ENCODE results near the gene CELSR1.

CELSR1 gene

GRCh38 chr22:46346680-46347405 lies 190.6 kb downstream of the CELSR1 start:
- DNase-seq, result no peak

DNA sequence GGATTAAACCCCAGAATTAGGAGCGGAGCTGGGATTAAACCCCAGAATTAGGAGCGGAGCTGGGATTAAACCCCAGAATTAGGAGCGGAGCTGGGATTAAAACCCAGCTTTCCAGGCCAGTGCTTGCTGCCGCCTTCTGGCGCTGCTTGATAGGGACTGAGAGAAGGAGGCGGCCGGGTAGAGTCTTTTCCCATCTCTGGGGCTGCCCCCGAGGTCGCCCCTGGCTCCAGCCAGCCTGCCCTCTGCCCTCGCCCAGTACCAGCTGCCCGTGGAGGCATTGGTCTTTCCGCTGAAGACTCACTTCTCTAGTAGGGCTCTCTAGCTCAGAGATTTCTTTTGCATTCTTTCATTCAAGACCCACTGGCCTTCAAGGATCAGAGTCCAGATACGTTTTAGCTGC lies 196.7 kb downstream of the CELSR1 start:
- DNase-seq, result no peak

DNA sequence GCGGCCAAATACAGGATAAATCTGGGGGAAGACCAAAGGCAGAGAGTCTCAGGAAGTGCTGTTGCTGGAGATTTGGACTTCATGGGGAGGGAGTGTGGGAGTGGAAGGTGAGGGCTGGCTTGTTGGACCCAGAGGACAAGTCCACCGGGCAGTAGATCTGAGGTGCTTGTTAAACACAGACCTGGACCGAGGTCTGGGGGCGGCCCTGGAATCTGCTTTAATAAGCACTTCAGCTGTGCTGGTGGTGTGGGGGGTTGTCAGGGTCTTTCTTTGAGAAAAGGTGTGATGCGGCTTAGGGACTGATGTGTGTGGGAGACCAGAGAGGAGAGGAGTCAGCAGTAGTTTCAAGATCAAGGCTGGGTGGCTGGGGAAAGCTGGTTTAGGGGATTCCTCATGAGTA lies 197.5 kb downstream of the CELSR1 start:
- DNase-seq, result no peak

- no peak for DNase-seq
These were observed 198.8 kb downstream of the CELSR1 start for GRCh38 chr22:46338636-46339035.

DNA sequence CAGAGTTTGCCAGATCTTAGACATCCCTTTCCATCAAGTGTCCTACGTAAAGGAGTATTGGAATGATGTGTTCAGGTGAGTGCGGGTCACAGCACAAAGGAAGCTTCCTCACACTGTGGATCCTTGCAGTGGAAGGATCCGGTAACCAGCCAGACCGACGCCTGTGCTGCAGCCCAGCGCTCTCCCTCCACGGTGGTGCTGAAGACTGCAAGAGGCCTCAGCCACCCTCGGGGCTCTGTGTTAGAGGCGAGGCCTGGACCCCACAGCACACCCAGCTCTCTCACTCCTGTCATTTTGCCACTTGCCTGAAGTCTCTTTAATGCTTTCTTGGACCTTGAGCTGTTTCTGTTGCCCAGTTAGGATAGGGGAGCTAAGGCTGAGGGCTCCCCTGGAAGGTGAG lies 199.6 kb downstream of the CELSR1 start:
- DNase-seq, result no peak

DNA sequence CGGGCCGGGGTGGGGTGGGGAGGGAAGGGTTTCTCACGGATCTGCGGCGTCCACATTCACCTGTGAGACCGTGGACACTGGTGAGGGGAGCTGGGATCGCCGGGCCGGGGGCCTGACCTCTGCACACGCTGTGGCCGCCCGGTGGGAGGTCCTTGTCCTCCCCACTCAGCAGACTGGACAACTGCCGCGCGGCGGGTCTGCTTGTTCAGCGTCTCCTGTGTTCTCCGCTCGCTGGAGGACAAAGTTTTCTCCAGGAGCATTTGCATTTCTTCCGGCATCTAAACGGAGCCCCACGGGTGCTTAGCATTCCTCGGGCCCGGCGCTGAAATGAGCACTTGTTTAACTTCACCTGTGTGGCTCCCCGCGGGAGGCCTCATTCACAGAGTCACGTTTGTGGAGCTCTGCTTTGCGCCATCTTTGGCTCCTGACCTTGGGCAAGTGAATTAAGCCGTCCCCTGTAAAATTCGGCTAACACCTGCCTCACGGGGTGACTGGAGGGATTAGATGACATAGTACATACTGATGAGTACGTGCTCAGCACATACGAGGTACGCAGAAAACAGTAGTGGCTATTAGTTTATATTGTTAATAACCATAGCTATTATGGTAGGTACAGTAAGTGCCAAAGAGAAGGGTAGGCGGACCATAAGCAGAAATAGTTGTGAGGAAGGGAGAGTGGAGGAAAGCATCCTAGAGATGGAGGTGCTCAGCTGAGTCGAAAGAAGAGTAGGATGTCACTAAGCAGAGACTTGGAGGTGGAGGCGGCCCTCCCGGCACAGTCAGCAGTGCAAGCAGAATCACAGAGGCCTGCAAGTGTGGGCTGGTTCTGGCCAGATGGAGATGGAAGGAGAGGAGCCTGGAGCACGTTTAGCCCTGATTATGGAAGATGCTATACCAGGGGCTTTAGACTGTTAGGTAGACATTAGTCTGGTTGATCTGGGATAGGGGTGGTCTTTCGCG lies 201.0 kb downstream of the CELSR1 start:
- DNase-seq, result no peak

DNA sequence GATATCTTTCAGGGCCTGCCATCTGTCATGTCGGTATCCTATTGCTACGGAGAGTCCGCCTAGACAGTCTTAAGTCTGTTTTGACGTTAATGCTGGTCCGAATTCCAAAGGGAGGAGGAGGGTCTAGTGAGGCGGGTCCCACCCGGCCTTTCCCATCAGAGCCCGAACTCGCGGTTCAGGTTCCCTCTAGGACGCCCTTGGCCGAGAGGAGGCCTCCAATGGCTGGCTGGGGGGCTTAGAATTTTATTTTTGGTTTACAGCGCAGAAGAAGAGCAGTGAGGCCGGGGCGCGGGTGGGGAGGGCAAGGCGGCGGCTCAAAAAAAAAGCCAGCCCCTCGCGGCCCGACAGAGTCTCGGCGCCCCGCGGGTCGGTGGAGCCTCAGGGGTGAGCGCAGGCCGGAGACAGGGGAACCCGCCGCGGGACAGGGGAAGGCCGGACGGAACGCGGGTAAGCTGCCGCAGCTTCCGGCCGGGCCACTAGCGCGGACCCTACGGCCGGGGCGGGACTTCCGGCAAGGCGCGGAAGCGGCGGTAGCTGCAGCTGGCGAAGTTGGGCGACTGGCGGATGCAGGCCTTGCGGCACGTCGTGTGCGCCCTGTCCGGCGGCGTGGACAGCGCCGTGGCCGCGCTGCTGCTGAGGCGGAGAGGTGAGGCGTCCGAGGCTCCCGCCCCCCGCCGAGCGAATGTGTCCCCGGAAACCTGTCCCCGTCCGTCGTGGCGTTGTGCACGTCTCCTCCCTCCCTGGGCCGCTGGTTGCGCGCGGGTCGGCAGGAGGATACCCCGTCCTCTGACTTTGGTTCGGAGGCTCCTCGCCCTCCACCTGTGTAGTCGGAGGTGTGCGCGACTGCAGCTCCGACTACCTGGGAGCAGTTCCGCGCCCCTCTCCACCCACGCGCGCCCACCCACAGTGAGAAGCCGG lies 202.0 kb downstream of the CELSR1 start, which contains the start of gene TRMU:
TRMU (plus strand) TSS at position 514 of the 918 bp plus-strand sequence; CDS start at position 565, 51 bp downstream.
- DNase-seq, result peak; percentile 90

- no peak for DNase-seq
These were observed 205.9 kb downstream of the CELSR1 start for GRCh38 chr22:46331496-46331895.

DNA sequence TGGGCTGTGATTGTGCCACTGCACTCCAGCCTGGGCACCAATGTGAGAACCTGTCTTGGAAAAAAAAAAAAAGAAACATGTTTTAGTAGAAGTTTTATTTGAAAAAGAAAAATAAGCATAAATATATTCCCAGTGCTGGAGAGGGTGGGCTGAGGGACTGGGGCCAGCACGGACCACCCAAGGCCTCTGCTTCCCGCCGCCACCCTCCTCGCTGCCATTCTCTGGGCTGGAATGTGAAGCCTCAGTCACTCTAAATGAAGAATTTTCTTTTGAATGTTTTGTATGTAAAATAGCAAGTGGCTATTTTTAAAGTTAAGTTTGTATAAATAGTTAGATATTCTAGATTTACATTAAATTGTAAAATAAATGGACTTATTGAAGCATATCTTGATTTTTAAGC lies 207.0 kb downstream of the CELSR1 start:
- DNase-seq, result no peak

GRCh38 chr22:46329616-46330015 lies 207.8 kb downstream of the CELSR1 start:
- no peak for DNase-seq

DNA sequence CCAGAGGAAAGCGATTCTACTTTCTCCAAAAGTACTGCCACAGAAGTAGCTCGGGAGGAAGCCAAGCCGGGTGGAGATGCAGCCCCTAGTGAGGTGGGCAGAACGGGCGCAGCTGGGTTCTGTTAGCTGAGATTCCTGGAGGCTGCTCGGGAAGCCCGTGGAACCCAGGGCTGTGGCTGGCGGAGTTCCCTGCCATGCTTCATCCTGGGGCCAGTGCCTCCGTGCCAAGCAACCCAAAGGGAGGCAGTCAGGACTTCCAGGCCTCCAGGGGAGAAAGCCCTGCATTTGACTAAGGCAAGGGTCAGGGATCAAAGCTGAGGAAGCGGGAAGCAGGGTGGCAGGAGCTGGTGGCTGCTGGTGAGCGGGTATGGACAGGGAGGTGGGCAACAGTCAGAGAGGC lies 208.6 kb downstream of the CELSR1 start:
- DNase-seq, result no peak

DNA sequence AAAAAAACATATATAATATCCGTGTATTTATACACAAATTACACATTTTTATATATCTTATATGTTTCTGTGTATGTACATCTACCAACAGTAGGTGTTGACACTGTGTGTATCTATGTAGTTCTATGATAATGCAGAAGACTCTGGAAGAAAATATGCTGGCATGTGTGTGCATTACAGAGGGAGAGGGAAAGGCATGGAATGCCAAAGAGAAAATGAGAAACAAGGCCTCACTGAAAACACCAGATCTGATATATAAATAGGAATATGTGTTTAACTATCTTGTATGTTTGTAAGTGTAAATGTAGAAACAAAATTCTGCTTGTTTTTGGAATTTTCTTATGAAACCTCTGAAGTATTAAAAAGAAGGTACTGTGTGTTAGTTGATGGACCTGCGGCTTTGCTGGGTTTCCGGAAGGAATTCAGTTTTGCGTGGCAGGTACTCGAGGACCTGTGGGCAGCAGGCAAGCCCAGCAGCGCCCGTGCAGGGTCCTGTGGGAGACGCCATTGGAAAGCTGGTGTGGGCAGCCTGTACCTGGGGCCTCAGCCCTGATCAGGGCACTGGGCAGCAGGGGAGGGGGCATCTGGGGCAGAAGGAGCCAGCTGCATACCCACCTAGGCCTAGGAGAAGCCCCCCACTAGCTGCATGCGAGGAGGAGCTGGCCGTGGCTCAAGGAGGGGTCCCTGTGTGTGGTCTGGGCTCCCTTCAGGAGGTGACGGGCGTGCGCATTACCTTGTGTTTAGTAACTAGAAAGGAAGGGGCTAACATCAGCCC lies 209.5 kb downstream of the CELSR1 start:
- no peak for DNase-seq

DNA sequence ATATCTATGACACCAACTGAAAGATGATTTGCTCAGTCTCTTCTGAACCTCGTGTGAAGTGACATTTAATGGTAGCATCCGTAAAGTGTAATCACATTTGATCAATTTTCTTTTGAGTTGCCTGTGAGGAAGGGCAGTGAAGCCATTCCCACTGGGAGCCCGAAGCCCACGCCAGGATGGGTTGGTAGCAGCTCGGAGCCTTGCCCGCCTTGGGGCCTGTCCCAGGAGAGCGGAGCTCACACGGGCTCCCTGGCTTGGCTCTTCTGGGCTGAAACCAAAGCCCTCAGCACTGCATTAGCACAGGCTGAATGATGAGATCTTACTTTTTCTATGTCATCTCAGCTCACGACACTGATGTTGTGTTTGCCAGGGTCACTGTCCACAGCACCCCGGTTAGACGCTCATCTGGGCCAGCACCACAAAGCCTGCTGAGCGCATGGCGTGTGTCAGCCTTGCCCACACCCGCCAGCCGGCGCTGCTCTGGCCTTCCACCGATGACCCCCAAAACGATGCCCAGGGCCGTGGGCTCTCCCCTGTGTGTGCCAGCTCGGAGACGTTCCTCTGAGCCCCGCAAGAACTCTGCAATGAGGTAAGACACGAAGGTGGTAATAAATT lies 211.2 kb downstream of the CELSR1 start:
- no peak for DNase-seq

DNA sequence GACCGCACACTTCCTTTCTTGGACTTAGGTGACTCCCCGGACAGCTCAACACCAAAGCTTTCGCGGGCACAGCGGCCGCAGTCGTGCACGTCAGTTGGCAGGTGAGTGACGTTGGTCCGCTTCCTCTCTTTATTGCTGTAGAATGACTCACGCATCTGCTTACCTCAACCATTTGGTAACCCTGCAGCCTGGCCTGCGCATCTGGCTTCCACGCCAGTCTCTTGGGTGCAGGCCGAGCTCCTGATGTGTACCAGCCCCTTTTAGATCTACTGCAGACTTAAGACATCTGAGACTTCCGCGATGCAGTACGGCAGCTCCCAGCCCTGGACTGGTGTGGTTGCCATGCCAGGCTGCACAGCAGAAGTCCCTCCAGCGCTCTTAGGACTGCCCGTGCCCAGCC lies 214.3 kb downstream of the CELSR1 start:
- no peak for DNase-seq

DNA sequence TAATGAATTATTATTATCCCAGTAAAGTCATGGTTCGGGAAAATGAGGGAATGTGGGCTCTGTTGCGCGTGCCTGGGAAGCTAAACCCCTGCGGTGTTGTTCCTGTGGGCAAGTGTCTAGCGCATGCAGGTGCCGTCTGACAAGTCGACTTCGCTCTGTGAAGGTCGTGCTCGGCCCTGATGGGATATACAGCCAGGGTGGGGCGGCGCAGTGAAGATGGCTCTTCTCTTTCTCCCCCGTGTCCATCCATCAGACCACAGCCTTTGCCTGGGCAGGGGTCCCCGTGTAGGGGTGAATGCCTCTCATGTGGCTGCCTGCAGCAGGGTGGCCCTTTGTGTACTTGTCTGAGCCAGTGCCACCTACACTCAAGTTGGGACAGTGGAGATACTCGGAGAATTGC lies 214.7 kb downstream of the CELSR1 start:
- DNase-seq, result no peak

DNA sequence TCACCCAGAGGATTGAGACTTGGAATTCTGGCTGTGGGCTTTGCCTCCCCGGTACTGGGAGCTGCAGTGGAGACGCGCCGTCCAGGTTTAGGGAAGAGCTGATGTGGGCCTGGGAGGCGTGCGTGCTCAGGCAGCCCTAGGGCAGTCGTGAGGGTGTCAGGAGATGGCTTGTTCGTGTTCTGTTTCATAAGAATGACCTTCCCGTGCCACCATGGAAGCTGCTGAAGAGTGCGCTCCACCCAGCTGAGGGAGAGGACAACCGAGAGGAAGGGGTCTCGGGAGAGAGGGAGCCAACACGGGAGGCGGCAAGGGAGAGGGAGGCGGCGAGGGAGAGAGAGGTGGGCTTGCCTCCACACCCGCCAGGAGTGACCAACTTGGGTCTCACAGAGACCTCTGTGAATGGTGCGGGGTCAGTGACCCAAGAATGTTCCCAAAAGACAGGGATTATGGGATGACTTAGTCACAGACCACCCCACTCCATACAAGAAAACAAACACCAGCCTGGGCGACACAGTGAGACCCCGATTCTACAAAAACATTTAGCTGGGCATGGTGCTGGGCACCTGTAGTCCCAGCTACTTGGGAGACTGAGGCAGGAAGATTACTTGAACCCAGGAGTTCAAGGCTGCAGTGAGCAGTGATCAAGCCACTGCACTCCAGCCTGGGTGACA lies 216.6 kb downstream of the CELSR1 start:
- no peak for DNase-seq

DNA sequence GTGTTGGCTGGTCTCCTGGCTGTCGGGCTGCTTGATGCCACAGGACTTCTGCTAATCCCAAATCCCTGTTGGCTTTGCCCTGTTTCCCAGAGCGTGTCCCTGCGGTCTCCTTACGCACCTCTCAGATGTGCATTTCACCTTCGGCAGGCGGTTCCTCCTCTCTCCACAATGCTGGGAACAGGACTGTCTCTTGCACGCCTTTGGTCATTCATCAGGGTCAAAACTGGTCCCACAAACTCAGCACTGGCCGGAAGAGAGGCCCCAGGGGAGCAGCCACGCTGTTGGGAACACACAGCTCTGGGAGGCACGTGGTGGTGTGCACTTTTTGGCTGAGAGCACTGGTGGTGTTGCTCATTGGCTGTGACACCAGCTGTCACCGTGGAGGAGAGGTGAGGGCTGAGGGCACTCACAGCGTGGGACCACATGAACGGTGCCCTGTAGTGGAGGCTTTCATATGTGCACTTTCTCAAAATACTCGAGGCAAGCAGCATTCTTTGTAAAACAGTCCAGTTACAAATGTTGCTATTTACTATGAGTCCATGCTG lies 217.2 kb downstream of the CELSR1 start:
- DNase-seq, result no peak

- no peak for DNase-seq
These were observed 218.1 kb downstream of the CELSR1 start for GRCh38 chr22:46319319-46319718.

GRCh38 chr22:46318576-46318975 lies 218.8 kb downstream of the CELSR1 start:
- DNase-seq, result no peak

GRCh38 chr22:46317646-46318045 lies 219.8 kb downstream of the CELSR1 start:
- DNase-seq, result no peak

DNA sequence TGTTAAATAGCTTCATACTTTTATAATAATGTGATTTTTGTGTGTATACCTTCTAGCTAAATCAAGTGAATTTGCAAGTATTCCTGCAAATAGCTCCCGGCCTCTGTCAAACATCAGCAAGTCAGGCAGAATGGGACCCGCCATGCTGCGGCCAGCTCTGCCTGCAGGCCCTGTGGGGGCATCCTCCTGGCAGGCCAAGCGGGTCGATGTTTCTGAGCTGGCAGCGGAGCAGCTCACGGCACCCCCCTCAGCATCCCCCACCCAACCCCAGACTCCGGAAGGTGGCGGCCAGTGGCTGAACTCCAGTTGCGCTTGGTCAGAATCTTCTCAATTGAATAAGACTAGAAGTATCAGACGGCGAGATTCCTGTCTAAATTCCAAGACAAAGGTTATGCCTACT lies 221.4 kb downstream of the CELSR1 start:
- DNase-seq, result no peak

Data from right forelimb (tissue), 1 donor.